GM19099 (cell line): ENCODE results near the gene NKX2-1.

Experiments
- POLR2A ChIP-seq: IDR thresholded peaks from 3 replicates; pipeline ENCODE4 v1.6.1; 2011; ENCODE audit warnings: low read depth; ENCODE audit not compliant: insufficient read length; ENCODE audit errors: extremely low read depth

NKX2-1 gene

DNA sequence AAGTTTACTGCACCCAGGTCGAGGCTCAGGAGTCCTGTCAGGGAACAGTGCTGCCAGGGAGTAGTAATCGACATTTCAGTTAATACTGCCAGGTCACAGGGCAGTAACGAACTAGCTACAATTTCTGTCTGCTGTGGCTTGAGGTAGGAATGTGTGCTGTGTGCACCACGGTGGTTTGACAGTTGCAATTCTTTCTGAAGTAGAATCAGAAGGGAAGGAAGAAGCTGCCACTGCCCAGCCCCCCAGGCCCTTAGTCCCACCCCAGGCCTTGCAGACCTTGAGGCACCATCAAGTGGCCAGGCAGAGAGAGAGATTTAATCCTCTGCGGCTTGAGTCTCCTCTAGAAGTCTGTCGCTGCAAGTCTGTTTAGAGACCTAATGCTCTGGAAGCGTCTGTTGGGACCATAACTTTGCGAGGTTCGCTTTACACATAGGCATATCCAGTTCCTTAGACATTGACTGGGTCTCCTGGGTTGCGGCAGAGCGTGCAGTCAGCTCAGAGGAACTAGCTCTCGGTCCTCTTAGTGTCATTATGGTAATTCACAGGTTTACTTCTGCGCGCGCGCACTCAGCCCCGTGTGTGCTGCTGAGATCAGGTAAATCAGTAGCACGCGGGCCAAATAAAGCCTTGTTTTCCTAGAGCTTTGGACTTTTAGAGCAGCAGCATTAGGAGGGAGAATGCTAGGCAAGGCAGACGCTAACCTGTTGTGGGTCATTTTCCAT lies 9.8 kb downstream of the NKX2-1 start:
- TF ChIP-seq POLR2A: no peak

DNA sequence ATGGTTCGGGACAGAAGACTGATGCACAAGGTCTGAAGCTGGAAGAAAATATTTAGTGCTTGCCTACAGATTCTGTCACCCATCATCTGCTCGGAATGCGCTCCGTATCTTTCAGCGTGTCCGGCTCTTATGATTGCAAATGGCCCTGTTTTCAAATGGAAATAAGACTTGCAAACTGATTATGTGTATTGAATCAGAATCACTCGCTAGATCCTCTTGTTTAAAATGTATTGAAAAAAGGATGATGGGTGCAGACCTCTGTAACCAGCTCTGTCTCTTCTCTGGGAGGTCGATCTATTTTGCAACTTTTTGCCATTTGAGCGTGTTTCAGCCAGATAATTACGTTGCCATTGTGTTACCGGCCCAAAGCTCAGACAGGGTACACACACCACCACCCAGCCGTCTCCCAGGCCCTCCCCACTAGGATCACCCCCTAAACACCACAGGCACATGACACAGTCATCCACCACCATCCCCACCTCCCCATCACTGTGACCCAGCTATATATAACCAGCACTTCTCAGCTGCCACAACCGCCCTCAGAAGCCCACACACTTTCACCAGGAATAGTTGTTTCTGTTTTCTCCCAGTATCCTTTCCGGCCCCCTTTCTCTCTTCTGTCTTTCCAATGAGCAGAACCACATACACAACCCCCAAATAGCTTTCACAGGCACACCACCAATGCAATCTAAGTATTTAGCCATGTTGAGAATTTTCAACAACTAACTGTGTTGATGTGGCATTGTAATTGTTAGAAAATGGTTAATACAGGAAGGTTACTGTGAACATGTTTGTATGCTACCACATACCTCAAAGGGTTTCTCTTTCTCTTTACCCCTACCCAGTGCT lies 10.7 kb downstream of the NKX2-1 start:
- TF ChIP-seq POLR2A: no peak

DNA sequence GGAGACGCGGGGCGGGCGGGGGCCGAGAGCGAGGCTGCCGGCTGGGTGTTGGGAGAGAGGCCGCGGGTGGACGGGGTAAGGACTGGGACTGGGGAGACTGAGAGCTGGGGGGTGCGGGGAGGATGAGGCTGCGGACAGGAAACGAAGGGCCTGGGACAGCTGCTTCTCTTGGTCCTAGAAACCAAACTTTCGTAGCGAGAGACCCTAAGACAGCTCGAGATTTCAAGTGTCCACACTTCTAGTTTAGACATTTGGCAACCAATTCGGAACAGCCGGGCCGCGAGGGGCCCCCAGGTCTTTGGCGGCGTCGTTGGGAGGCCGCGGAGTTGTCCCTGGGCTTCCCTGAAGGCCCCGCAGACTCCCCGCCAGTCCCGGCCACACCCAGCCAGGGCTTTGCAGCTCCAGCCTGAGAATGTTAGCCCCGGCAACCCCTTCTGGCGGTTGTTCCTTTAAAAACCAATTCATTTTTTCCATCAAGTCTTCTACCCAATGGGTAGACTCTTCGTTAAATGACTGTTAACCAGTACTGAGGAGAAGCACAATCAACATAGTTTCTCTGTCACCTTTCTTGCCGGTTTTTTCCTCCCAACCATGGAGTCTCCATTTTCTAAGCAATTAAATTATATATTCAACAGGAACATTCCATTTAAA lies 11.5 kb downstream of the NKX2-1 start:
- TF ChIP-seq POLR2A: no peak

DNA sequence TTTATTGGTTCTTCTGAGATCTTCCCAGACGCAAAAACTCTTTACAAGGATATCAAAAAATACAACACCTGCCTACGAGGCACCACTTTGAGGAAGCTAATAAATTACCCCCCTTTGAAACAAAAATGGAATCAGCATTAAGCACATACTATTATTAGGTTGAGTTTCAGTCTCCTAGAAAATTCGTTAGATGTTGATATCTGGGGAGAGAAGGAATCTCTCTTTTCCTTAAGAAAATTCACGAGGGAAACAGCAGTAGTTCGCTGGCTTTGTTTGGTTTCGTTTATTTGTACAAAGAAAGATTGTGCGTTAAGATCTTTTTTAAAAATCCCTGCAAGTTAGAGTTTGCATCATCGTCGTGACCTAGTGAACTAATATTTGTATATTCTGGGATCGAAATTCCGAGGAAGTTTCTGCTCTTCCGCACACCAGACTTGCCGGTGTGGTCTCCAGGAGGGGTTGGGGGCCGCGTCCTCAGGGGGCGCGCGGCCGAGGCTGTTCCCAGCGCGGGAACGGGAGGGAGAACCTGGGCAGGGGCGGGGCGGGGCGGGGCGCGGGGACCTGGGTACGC lies 12.1 kb downstream of the NKX2-1 start:
- TF ChIP-seq POLR2A: no peak

DNA sequence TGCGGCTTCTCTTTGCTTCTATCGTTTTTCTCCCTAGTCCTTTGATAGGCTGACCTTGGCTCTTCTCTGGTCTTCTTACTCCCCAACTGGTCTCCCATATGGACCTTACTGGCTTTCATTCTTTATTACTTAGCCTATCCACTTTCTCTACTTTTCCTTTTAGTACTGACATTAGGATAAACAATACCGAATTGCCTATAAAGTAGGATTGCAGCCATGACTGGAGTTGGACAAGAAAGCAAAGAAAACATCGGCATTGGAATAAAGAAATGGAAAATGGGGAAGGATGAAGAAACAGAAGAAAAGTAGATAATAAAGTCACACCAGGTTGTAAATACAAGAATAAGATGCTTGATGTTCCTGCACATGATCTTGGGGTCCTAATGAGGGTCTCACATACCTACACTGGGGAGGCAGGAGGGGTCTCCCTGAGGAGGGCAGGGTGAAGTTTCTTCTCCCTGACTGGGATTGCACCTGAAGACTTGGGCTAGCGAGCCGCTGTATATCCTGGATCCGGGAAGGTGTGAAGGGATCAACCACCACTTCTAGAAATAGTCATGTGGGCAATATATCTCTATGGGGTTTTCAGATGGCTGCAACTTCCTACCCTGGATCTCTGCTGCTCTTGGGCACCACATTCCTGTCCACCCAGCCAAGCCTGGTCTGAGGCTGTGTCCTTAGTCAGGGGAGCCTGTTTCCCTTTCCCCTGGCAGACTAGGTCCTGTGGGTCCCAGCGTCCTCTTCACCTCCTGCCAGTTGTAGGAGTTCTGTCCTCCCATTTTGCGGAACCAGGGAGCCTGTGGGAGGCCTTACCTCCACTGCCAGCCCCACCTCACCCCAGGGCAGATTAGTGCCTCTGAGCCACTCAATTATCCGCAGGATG lies 13.1 kb downstream of the NKX2-1 start:
- no peak for TF ChIP-seq POLR2A

DNA sequence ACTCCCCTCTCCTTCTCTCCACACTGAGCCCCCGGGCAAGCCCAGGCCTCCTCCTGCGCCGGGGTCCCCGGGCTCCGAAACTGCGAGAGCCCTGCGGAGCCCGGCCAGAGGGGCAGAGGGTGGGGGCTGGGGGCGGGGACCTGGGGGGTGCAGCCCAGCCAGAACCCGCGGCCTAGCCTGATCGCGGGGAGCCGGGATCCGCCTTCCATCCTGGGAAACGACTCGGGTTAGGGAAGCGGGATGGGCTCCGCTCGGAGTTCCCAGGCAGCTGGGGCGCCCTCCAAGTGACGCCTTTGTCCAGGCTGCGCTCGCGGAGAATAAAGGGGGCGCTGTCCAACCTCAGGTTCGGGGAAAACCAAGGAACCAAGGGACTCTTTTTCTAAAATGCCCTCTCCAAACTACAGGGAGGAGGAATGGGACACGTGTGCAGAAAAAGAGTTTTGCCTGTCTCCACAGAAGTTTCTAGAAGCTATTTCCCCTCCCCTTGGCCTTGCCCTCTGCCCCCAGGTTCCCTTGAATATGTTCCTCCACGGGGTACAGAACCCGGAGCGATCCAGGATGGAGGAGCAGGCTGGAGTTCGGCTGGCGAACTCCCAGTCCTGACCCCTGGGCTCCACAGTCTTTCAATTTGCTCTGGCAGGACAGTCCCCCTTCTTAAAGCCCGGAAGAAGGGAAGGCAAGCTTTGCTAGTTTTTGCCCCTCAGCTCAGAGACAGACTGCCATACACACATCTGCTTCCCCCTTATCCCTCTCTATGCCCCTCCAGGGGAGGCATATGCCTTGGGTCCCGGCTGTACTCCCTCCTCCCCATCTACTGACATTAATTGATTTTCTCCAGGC lies 13.9 kb downstream of the NKX2-1 start:
- TF ChIP-seq POLR2A: no peak

DNA sequence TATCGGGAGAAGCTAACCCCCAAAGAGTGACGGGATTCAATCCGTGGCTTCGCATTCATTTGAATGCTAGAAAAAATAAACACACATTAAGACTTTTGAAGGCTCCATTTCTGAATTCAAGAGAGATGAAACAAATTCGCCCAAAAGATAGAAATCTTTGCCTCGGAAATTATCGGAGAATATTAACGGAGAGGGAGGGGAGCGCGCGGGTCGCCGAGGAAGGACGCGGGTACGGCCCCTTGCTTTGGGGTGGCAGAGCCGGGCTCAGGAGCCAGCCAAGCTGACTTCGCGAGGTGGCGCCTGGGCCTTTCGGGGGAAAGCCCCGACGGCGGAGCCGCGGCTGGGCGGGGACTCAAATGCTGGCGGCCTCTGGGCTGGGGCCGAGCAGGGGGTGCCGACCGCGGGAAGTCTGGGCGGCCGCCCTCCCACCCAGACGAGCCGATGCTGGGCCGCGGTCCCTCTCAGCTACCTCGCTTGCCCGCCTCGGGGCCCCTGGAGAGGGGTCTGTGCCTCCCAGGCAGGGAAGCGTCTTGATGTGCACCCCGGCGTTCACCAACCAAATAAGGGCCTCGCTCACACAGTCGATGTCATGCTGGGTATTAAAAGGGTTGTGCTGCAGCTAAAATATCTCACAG lies 14.7 kb downstream of the NKX2-1 start:
- no peak for TF ChIP-seq POLR2A

DNA sequence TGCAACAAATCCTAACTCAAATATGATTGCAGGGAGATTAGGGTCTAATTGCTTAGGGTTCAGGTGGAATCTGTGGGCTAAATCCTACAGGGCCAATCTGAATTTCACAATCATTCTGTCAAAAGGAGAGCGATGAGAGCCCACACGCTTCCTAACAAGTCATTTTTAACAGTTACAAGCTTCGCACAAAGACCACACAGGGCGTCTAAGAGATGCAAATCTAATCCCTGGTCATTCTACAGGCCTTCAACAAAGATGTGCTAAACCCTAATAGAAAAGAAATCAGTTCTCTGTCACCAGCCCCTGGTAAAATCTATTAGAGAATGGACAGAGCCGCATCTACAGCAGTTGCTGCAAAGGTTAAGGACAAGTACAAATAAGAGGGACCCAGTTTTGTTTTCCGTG lies 15.3 kb downstream of the NKX2-1 start:
- no peak for TF ChIP-seq POLR2A

DNA sequence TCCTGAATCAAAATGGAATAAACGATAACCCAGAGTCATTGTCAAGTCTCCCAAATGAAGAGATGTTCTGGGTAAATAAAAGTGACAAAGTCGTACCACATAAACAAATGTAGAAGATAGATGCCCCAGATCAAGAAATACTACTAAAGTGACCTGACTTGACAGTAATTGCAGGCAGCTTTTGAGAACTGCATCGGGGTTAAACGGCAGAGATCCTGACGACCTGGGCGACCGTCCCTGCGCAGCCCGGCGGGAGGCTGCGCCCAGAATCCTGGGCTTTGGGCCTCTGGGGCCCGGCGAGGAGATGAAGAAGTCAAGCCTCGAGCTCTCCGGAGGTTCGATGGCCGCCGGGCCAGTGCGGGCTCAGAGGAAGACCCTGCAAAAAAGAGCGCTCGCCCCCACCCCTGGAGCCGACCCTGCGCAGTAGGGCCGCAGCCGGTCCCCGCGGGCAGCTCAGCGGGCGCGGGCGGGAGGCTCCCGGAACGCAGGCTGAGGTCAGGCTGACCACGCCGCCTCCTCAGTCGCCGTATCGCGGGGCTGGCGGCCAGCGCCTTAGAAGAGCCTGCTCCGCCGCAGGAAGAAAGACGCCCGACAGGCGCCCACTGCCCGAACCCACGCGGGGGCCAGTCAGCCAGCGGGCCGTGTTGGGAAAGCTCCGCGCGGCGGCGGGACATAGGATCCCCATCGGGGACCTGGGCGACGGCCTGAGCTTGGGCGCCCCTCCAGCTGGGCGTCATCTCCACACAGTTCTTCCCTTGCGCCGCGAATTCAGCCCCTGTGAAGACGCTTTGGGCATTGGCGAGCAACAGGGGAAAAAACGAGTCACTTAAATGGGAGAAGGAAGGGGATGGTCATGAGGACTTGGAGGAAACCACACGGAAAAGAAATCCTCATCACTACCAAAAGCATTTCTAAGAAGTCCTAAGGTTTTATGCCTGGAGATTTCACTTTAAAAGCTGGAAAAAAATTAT lies 16.0 kb downstream of the NKX2-1 start:
- TF ChIP-seq POLR2A: no peak

DNA sequence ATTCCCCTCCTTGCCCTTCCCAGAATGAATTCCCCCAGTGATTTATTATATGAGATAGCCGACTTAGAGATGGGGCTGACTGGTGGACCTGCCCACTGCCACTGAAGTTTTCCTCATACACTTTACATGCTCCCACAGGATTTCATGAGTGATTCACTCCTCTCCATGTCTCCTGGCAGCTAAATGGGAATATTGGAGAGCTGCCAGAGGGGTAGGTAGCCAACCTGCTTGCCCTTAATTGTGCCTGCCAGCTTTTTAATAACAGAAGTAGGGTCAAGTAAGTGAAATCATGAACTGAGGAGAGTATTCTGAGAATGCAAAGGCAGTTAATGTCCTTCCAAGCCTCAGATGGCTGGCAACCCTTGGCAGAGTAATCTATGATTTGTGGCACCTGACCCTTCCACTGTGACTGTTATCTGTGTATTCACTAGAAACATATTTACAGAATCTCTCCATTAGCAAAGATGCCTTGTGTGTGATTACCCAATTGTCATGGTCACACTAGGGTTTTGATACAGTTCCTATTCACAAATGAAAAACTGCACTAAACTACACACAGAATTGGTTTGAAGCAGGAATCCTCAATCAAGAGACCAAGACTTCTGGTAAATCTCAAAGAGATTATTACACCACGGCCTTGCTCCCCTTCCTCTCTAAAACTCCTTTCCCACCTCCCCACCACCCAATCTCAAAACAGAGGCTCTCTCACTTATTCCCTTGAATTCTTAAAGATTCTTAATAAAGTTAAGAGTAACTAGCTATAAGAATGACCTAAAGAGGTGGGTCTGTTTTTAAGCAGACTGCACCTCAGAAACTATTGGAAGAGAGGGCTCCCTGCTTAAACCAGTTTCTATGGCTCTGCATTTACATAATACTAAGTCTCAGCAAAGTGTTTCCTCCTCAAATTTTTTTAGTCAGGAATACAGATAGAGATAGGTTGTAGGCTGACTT lies 17.2 kb downstream of the NKX2-1 start:
- TF ChIP-seq POLR2A: no peak

DNA sequence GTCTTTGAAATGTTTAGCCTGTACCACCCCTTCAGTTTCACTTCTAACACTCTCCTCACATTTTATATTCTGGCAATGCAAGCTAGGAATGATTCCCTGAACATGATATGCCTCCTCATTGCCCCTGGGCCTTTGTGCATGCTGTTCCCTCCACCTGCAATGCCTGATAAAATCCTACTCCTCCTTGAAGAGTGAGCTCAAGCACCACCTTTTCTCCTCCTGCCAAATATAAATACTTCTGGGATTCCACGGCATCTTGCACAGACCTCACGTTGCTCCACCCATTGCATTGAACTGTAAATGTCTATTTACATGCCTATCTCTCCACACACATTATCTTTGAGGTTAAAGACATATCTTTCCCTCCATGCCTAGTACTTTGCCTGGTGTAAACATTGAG lies 21.1 kb downstream of the NKX2-1 start:
- no peak for TF ChIP-seq POLR2A

DNA sequence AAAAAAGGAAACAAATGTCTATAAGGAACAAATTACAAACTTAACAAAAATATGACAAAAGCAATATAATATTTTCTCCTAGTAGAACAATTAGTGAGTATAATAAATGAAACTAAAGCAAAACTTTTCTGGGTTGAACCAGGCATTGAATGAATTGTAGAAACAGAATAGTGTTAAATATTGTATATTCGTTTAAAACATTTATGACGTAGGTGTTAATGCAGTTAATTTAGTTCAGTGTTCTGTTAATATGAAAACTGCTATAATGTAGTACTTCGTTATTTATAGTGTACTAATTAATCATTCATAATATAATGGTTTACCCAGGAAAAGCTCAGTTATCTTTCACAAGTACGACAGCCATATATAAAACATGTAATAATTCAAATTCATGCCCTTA lies 23.7 kb downstream of the NKX2-1 start:
- TF ChIP-seq POLR2A: no peak
